Bladder microvascular endothelial cell (primary cell): Measurements from ENCODE around the gene LAD1. TPM values are rescaled to one million over a fixed set of nuclear protein-coding genes. Genes with fewer than 3 reads are reported as not detected.

ENCODE experiments used
- total RNA-seq: library from RNA; depleted of rRNA; stranded (reverse); fragments of >200 nt; gene quantifications from 2 replicates; pipeline ENCODE4 v1.2.3, GENCODE V29; 2014

LAD1 gene
- total RNA-seq, result 0.16 TPM in 1 of 2 replicates, not detected in the other

GRCh38 chr1:201399018-201399351, at the start of gene LAD1:
LAD1 (minus strand) TSS chr1:201399324; CDS start chr1:201399306, 18 bp downstream.

GRCh38 chr1:201377611-201378092, 21.5 kb downstream of the LAD1 start, which contains the start of gene TNNT2:
TNNT2 (minus strand) TSS chr1:201377680; CDS start chr1:201373254, 4,426 bp downstream.

Other genes with a start within 250 kb of the LAD1 start
- gene TMEM9, start 244.8 kb downstream of the LAD1 start, total RNA-seq, result 33.7 and 66.5 TPM in 2 replicates
- gene IGFN1, start 208.5 kb downstream of the LAD1 start, total RNA-seq, result under 0.01 TPM in 1 of 2 replicates, not detected in the other
- gene PKP1, start 115.8 kb downstream of the LAD1 start, total RNA-seq, result 0.16 and 1.3 TPM in 2 replicates
- gene TNNT2, start 21.6 kb downstream of the LAD1 start, total RNA-seq, result not detected in 2 replicates
- under 0.01 TPM in 1 of 2 replicates, not detected in the other for gene TNNI1, start 22.4 kb upstream of the LAD1 start, total RNA-seq
- 31.6 and 56.5 TPM in 2 replicates for gene PHLDA3, start 69.9 kb upstream of the LAD1 start, total RNA-seq
- gene CSRP1, start 107.8 kb upstream of the LAD1 start, total RNA-seq, result 224 and 449 TPM in 2 replicates
- 12.0 and 18.1 TPM in 2 replicates for gene NAV1, start 139.8 kb upstream of the LAD1 start, total RNA-seq